Spleen (tissue), 11 donors: Measurements from ENCODE around the gene NFASC. TPM values are rescaled to one million over a fixed set of nuclear protein-coding genes. Genes with fewer than 3 reads are reported as not detected.

ENCODE experiments used
- DNase-seq: peaks from one replicate; pipeline ENCODE4 v3.0.0-alpha.2; 2020
- H3K27ac ChIP-seq, 8 donors: fragments of 200-600 bp; sonication (generic) in 7 of 8; 1 replicate in 4 of 8; 2 replicates in 4 of 8; pipeline versions ENCODE4 v1.5.0 to v1.8.0; 2016 to 2021; ENCODE audit warnings: inconsistent platforms in 4 of 8, mild to moderate bottlenecking in 4 of 8, moderate library complexity in 1 of 8
- H3K27me3 ChIP-seq, 7 donors: fragments of 200-600 bp; sonication (generic) in 6 of 7; replicated peaks in 1 of 7; 1 replicate in 4 of 7; 2 replicates in 3 of 7; pipeline versions ENCODE4 v1.5.0 to v1.8.0; 2016 to 2021; ENCODE audit warnings: inconsistent platforms in 3 of 7, mild to moderate bottlenecking in 1 of 7
- H3K36me3 ChIP-seq, 6 donors: fragments of 200-600 bp; sonication (generic) in 5 of 6; 1 replicate in 4 of 6; 2 replicates in 2 of 6; pipeline versions ENCODE4 v1.5.0 to v1.8.0; 2016 to 2021; ENCODE audit warnings: inconsistent platforms in 2 of 6
- H3K4me1 ChIP-seq, 6 donors: fragments of 200-600 bp; sonication (generic) in 5 of 6; 1 replicate in 3 of 6; 2 replicates in 3 of 6; pipeline versions ENCODE4 v1.5.0 to v1.8.0; 2016 to 2021; ENCODE audit warnings: inconsistent platforms in 3 of 6
- H3K4me3 ChIP-seq, 8 donors: fragments of 200-600 bp; sonication (generic) in 7 of 8; 1 replicate in 4 of 8; 2 replicates in 4 of 8; pipeline versions ENCODE4 v1.5.0 to v1.8.0; 2016 to 2021; ENCODE audit warnings: inconsistent platforms in 4 of 8, mild to moderate bottlenecking in 4 of 8, moderate library complexity in 2 of 8
- H3K9me3 ChIP-seq, 8 donors: fragments of 200-600 bp; sonication (generic) in 7 of 8; 1 replicate in 4 of 8; 2 replicates in 4 of 8; pipeline versions ENCODE4 v1.5.0 to v1.8.0; 2016 to 2021; ENCODE audit warnings: inconsistent platforms in 4 of 8
- POLR2A ChIP-seq, 3 donors: fragments of 450-650 bp; IDR thresholded peaks; one replicate each; pipeline ENCODE4 v1.5.1; 2017; ENCODE audit warnings: antibody characterized with exemption in 3 of 3, mild to moderate bottlenecking in 1 of 3
- POLR2AphosphoS5 ChIP-seq, 3 donors: sonication (generic); formaldehyde crosslinking; IDR thresholded peaks; one replicate each; pipeline ENCODE4 v1.5.1; 2017; ENCODE audit warnings: antibody characterized with exemption in 3 of 3
- WGBS, 5 donors: extraction: QIAGEN DNeasy Blood & Tissue Kit in 3 of 5; methylation state at CpG; one replicate each; pipeline versions ENCODE4 v1.1.5 to v1.1.7; 2013 to 2018; 5-methylcytosine and 5-hydroxymethylcytosine counted together
- intact Hi-C: fragments of 100-400 bp; cut with DNase I; formaldehyde crosslinking; loops from one replicate; pipeline ENCODE4 v1.15.0; 2023; ENCODE audit warnings: low total_unique reads
- polyA plus RNA-seq, 3 donors: library from polyadenylated mRNA; stranded (reverse); fragments of 200-250 nt; gene quantifications; one replicate each; pipeline ENCODE4 v1.2.1, GENCODE V29; 2013
- total RNA-seq, 7 donors: library from RNA; depleted of rRNA in 3 of 7; stranded (reverse); fragments of >200 nt in 3 of 7; fragmentation: NEBNext Ultra II Directional in 4 of 7; extraction: Animal tissue kit (Norgen Biotek cat#: 25700) in 4 of 7; gene quantifications; one replicate each; pipeline versions ENCODE4 v1.1.0 to v1.2.1, GENCODE V29; 2016 to 2021
- TF ChIP-seq, protein P1 (sequence below), 11 experiments: fragments of 200-600 bp in 7 of 11; fragments of 450-650 bp in 4 of 11; sonication (generic) in 4 of 11; IDR thresholded peaks in 8 of 11; conservative IDR thresholded peaks in 3 of 11; 1 replicate in 7 of 11; 2 replicates in 4 of 11; pipeline versions ENCODE4 v1.4.0 to v1.8.0; 2016 to 2021; ENCODE audit warnings: antibody characterized with exemption in 11 of 11, inconsistent platforms in 4 of 11, mild to moderate bottlenecking in 1 of 11
- donor health status: healthy with polysubstance abuse.
- donor health status: DM: no; HTN: no; CAD: no; lungs with moderate emphysema.
- donor health status: DM: no; HTN: no; CAD: no.
- donor health status: Bipolar disorder and iron deficiency.
- donor health status: healthy.
- donor health status: DM: no; HTN: no; CAD: no.
- donor health status: DM: yes; HTN: yes; CAD: no.

Gene NFASC
- total and polyA plus RNA-seq, 10 donors: 2.8 to 60.3 (median 23.1) TPM

GRCh38 chr1:204836856-204837255 is 33.8 kb upstream of the NFASC start:
- TF ChIP-seq POLR2A (IDR thresholded peaks at IDR 0.05): no peak
- TF ChIP-seq, protein P1, sequence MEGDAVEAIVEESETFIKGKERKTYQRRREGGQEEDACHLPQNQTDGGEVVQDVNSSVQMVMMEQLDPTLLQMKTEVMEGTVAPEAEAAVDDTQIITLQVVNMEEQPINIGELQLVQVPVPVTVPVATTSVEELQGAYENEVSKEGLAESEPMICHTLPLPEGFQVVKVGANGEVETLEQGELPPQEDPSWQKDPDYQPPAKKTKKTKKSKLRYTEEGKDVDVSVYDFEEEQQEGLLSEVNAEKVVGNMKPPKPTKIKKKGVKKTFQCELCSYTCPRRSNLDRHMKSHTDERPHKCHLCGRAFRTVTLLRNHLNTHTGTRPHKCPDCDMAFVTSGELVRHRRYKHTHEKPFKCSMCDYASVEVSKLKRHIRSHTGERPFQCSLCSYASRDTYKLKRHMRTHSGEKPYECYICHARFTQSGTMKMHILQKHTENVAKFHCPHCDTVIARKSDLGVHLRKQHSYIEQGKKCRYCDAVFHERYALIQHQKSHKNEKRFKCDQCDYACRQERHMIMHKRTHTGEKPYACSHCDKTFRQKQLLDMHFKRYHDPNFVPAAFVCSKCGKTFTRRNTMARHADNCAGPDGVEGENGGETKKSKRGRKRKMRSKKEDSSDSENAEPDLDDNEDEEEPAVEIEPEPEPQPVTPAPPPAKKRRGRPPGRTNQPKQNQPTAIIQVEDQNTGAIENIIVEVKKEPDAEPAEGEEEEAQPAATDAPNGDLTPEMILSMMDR (IDR thresholded peaks at IDR 0.05 in 8 of 11, conservative IDR thresholded peaks at IDR 0.05 in 3 of 11): no peak
- TF ChIP-seq POLR2AphosphoS5 (IDR thresholded peaks at IDR 0.05): no peak
- WGBS, 5 donors: 58 to 72% (median 65%) methylated on average over 1 of the region's 1 CpG
- H3K9me3 ChIP-seq: no peaks in the 10 kb centered on the region
- H3K4me3 ChIP-seq: no peak overlapping the region
- peaks cover 0 to 38% (median 0%) of the 10 kb centered on the region in 7 donors for H3K27me3 ChIP-seq
- H3K36me3 ChIP-seq: no peaks in the 10 kb centered on the region
- no peaks in the 10 kb centered on the region for H3K4me1 ChIP-seq
- DNase-seq: no peak
- intact Hi-C loops: no loop called here
- no peak overlapping the region for H3K27ac ChIP-seq

- 27 to 40% (median 37%) methylated on average over 7 of the region's 7 CpGs for WGBS, 5 donors
- no peak for DNase-seq
- Histone ChIP-seq H3K36me3 (no peaks in the 10 kb centered on the region), H3K4me1 (no peaks in the 10 kb centered on the region), H3K27me3 (peaks cover 0 to 33% (median 0%) of the 10 kb centered on the region in 7 donors), H3K9me3 (no peaks in the 10 kb centered on the region), H3K4me3 (no peak overlapping the region), H3K27ac (no peak overlapping the region)
- intact Hi-C loops: no loop called here
- no peak for TF ChIP-seq POLR2A (IDR thresholded peaks at IDR 0.05)
- TF ChIP-seq, protein P1 (IDR thresholded peaks at IDR 0.05 in 8 of 11, conservative IDR thresholded peaks at IDR 0.05 in 3 of 11): no peak
- TF ChIP-seq POLR2AphosphoS5 (IDR thresholded peaks at IDR 0.05): no peak
Measured at GRCh38 chr1:204837440-204838084, 33.1 kb upstream of the NFASC start.

- DNase-seq: no peak
- peaks cover 0 to 23% (median 0%) of the 10 kb centered on the region in 7 donors for H3K27me3 ChIP-seq
- H3K9me3 ChIP-seq: no peaks in the 10 kb centered on the region
- H3K27ac ChIP-seq: no peak overlapping the region
- WGBS, 5 donors: 56 to 71% (median 67%) methylated on average over 1 of the region's 1 CpG
- TF ChIP-seq, protein P1 (IDR thresholded peaks at IDR 0.05 in 8 of 11, conservative IDR thresholded peaks at IDR 0.05 in 3 of 11): no peak
- TF ChIP-seq POLR2A (IDR thresholded peaks at IDR 0.05) (no peak), POLR2AphosphoS5 (IDR thresholded peaks at IDR 0.05) (no peak)
- no peaks in the 10 kb centered on the region for H3K36me3 ChIP-seq
- no peak overlapping the region for H3K4me3 ChIP-seq
- no peaks in the 10 kb centered on the region for H3K4me1 ChIP-seq
- intact Hi-C loops: no loop called here
Measured at GRCh38 chr1:204841316-204841715, 29.3 kb upstream of the NFASC start.

GRCh38 chr1:204841798-204842197 is 28.9 kb upstream of the NFASC start:
- Histone ChIP-seq H3K36me3 (no peaks in the 10 kb centered on the region), H3K4me1 (no peaks in the 10 kb centered on the region), H3K9me3 (no peaks in the 10 kb centered on the region), H3K27ac (no peak overlapping the region), H3K4me3 (no peak overlapping the region), H3K27me3 (peaks cover 0 to 25% (median 0%) of the 10 kb centered on the region in 7 donors)
- intact Hi-C loops: no loop called here
- TF ChIP-seq POLR2AphosphoS5 (IDR thresholded peaks at IDR 0.05) (no peak), POLR2A (IDR thresholded peaks at IDR 0.05) (no peak)
- TF ChIP-seq, protein P1 (IDR thresholded peaks at IDR 0.05 in 8 of 11, conservative IDR thresholded peaks at IDR 0.05 in 3 of 11): no peak
- no peak for DNase-seq
- WGBS, 5 donors: 72 to 79% (median 78%) methylated on average over 2 of the region's 2 CpGs
